Left ventricle myocardium inferior (tissue), 1 donor: ENCODE data around the gene PTTG1IP. TPM values are rescaled to one million over a fixed set of nuclear protein-coding genes. Genes with fewer than 3 reads are reported as not detected.

Experiments used
- DNase-seq: peaks from one replicate; pipeline ENCODE4 v3.0.0-alpha.2; 2020
- H3K27ac ChIP-seq: fragments of 200-600 bp; replicated peaks from 2 replicates; pipeline ENCODE4 v1.8.0; 2021
- H3K27me3 ChIP-seq: fragments of 200-600 bp; 2 replicates; pipeline ENCODE4 v1.8.0; 2021; ENCODE audit warnings: low read depth
- H3K36me3 ChIP-seq: fragments of 200-600 bp; 2 replicates; pipeline ENCODE4 v1.8.0; 2021
- H3K4me1 ChIP-seq: fragments of 200-600 bp; 2 replicates; pipeline ENCODE4 v1.8.0; 2021
- H3K4me3 ChIP-seq: fragments of 200-600 bp; 2 replicates; pipeline ENCODE4 v1.8.0; 2021; ENCODE audit warnings: mild to moderate bottlenecking, moderate library complexity
- H3K9me3 ChIP-seq: fragments of 200-600 bp; replicated peaks from 2 replicates; pipeline ENCODE4 v1.8.0; 2021
- intact Hi-C: fragments of 100-400 bp; cut with micrococcal nuclease; formaldehyde crosslinking; loops from one replicate; pipeline ENCODE4 v1.11.0; 2022
- total RNA-seq: library from RNA; stranded (reverse); fragmentation: NEBNext Ultra II Directional; extraction: Animal tissue kit (Norgen Biotek cat#: 25700); gene quantifications from one replicate; pipeline ENCODE4 v1.2.1, GENCODE V29; 2021
- TF ChIP-seq, protein P1 (sequence below): fragments of 200-600 bp; IDR thresholded peaks from 2 replicates; pipeline ENCODE4 v1.8.0; 2021; ENCODE audit warnings: antibody characterized with exemption, mild to moderate bottlenecking, borderline replicate concordance
- donor health status: DM: no; HTN: yes; CAD: no; lungs with severe emphysema.

The PTTG1IP gene
- total RNA-seq, 1 donor from 2014 or later: 171 TPM

DNA sequence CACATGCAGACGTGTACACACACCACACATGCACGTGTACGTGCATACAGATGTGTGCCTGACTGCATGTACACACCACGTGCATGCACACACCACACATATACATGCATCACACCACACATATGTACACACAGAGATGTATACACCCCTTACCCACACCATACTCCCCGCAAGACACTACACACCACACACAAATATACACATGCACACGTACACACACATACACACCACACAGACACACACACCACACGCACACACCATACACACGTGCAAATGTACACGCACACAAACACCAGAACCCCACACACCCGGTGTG, 37.5 kb upstream of the PTTG1IP start:
- peaks cover 9% of the 10 kb centered on the region for H3K27me3 ChIP-seq
- peaks cover 24% of the 10 kb centered on the region for H3K4me1 ChIP-seq
- H3K27ac ChIP-seq: peak overlapping the region; percentile 51
- TF ChIP-seq, protein P1, sequence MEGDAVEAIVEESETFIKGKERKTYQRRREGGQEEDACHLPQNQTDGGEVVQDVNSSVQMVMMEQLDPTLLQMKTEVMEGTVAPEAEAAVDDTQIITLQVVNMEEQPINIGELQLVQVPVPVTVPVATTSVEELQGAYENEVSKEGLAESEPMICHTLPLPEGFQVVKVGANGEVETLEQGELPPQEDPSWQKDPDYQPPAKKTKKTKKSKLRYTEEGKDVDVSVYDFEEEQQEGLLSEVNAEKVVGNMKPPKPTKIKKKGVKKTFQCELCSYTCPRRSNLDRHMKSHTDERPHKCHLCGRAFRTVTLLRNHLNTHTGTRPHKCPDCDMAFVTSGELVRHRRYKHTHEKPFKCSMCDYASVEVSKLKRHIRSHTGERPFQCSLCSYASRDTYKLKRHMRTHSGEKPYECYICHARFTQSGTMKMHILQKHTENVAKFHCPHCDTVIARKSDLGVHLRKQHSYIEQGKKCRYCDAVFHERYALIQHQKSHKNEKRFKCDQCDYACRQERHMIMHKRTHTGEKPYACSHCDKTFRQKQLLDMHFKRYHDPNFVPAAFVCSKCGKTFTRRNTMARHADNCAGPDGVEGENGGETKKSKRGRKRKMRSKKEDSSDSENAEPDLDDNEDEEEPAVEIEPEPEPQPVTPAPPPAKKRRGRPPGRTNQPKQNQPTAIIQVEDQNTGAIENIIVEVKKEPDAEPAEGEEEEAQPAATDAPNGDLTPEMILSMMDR: no peak
- no peaks in the 10 kb centered on the region for H3K9me3 ChIP-seq
- intact Hi-C loops: no loop called here
- H3K36me3 ChIP-seq: no peaks in the 10 kb centered on the region
- no peak overlapping the region for H3K4me3 ChIP-seq
- no peak for DNase-seq

DNA sequence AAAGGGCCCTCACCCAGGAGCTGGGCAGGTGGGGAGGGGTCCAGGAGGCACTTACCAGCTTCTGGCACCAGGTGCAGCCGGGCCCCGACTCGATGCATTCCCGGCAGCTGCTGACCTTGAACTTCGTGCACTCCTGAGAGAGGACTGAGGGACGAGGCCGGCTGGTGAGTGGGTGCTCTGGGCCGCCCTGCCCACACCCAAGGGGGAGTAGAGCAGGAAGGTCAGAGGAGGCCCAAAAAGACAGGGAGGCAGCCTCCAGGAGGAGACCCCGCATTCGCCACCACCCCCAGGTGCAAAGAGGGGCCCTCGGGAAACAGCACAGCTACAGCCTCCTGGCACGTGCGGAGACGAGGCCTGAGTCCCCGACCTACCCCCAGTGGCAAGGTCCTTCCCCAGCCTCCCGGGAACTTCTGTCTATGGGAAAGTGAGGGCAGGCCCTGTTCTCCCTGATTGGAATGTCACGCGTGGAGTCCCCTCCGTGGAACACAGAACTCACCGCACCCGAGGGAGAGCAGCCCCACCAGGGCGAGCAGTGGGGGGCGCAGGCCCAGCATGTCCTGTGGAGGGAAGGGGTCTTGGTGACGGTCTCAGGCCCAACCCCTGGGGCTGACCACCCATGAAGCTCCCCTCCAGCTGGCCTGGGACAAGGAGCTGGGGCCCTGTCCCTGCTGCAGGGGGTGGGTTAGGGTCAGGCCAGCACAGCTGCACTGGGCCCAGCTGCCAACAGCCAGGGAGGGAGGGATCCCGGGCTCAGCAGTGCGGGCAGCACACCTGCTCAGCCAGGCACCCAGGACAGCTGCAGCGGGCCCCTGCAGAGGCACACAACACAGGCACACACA, 37.0 kb upstream of the PTTG1IP start:
- no peak overlapping the region for H3K4me3 ChIP-seq
- H3K9me3 ChIP-seq: no peaks in the 10 kb centered on the region
- intact Hi-C loops: no loop called here
- no peak for DNase-seq
- H3K4me1 ChIP-seq: peaks cover 24% of the 10 kb centered on the region
- H3K27me3 ChIP-seq: peaks cover 9% of the 10 kb centered on the region
- TF ChIP-seq, protein P1: no peak
- H3K36me3 ChIP-seq: no peaks in the 10 kb centered on the region
- H3K27ac ChIP-seq: peak overlapping the region; percentile 51

- Histone ChIP-seq H3K27ac (no peak overlapping the region), H3K9me3 (no peaks in the 10 kb centered on the region), H3K4me1 (peaks cover 24% of the 10 kb centered on the region), H3K36me3 (no peaks in the 10 kb centered on the region), H3K27me3 (peaks cover 9% of the 10 kb centered on the region), H3K4me3 (no peak overlapping the region)
- intact Hi-C loops: no loop called here
- no peak for DNase-seq
- TF ChIP-seq, protein P1: no peak
Measured at GRCh38 chr21:44909719-44910118, 36.2 kb upstream of the PTTG1IP start.

- intact Hi-C loops: no loop called here
- no peaks in the 10 kb centered on the region for H3K9me3 ChIP-seq
- no peaks in the 10 kb centered on the region for H3K36me3 ChIP-seq
- H3K4me3 ChIP-seq: no peak overlapping the region
- peaks cover 24% of the 10 kb centered on the region for H3K4me1 ChIP-seq
- no peak overlapping the region for H3K27ac ChIP-seq
- TF ChIP-seq, protein P1: no peak
- H3K27me3 ChIP-seq: peaks cover 9% of the 10 kb centered on the region
- no peak for DNase-seq
Measured at GRCh38 chr21:44908908-44909307, 35.4 kb upstream of the PTTG1IP start.

DNA sequence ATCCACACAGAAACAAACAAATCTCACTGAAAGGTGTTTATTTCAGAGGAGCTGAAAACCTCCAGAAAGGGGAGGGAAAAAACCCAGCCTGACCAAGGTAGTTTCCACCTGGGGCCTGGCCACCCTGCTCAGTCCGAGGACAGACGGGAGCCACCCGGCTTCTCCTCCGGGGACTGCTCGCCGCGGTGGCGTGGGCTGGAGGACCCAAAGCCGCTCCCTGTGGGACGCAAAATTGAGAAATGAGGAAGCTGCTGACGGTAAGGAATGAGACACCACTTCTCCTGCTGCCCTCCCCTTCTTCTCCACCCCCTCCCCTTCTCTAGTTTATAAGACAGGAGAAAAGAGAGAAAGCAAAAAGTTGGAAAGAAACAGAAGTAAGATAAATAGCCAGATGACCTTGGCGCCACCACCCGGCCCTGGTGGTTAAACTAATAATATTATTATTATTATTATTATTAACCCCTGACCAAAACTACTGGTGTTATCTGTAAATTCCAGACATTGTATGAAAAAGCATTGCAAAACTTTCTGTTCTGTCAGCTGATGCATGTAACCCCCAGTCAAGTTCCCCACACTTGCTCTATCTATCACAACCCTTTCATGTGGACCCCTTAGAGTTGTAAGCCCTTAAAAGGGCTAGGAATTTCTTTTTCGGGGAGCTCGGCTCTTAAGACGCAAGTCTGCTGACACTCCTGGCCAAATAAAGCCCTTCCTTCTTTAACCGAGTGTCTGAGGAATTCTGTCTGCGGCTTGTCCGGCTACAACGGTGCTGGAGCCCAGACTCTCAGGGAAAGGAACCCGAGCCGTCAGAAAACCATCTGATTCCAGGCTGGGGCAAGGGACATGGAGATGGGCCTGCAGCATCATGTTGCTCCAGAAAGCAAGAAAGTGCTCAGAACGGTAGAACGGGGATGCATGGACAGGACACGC, 34.7 kb upstream of the PTTG1IP start:
- TF ChIP-seq, protein P1: no peak
- H3K27me3 ChIP-seq: peaks cover 9% of the 10 kb centered on the region
- H3K9me3 ChIP-seq: no peaks in the 10 kb centered on the region
- H3K4me1 ChIP-seq: peaks cover 24% of the 10 kb centered on the region
- H3K36me3 ChIP-seq: no peaks in the 10 kb centered on the region
- DNase-seq: no peak
- intact Hi-C loops: no loop called here
- H3K4me3 ChIP-seq: no peak overlapping the region
- no peak overlapping the region for H3K27ac ChIP-seq
